ENCODE data around the gene SLC43A1.

DNA sequence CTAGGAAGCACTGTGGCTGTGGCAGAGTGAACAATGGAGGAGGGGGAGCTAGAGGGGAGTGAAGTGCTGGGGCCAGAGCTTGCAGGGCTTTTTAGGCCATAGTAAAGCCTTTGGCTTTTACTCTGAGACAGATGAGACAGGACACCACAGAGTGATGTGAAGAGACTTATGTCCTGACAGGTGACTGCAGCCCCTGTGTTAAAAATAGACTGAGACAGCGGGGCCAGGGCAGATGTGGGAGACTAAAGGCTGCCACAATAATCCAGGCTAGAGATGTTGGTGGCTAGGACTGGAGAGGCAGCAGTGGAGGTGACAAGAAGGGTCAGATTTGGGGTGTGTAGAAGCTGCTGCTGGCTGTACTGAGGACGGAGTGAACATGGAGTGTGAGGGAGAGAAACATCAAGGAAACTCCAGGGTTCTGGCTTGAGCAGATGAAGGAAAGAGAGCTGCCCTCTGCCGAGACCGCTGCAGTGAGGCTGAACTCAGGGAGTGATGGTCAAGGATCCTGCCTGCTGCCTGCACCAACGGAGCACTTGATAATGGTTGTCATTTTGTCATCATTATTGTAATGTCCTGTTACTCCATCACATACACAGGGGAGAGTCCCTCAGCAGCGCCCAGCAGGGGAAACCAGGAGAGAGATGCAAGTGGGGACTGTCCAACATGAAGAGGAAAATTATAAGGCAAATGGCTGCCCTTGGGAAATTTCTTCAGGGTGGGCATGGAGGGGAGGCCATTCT lies 27.4 kb downstream of the SLC43A1 start:
- TF ChIP-seq, protein P1, sequence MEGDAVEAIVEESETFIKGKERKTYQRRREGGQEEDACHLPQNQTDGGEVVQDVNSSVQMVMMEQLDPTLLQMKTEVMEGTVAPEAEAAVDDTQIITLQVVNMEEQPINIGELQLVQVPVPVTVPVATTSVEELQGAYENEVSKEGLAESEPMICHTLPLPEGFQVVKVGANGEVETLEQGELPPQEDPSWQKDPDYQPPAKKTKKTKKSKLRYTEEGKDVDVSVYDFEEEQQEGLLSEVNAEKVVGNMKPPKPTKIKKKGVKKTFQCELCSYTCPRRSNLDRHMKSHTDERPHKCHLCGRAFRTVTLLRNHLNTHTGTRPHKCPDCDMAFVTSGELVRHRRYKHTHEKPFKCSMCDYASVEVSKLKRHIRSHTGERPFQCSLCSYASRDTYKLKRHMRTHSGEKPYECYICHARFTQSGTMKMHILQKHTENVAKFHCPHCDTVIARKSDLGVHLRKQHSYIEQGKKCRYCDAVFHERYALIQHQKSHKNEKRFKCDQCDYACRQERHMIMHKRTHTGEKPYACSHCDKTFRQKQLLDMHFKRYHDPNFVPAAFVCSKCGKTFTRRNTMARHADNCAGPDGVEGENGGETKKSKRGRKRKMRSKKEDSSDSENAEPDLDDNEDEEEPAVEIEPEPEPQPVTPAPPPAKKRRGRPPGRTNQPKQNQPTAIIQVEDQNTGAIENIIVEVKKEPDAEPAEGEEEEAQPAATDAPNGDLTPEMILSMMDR (IDR thresholded peaks at IDR 0.05) = no peak
- TF ChIP-seq POLR2A (IDR thresholded peaks at IDR 0.05) = no peak
